ENCODE results near the gene HIVEP2.

HIVEP2 gene

GRCh38 chr6:142886431-142887170 is 58.4 kb downstream of the HIVEP2 start:
- DNase-seq, result no peak

- peak; percentile 50 for DNase-seq
These were observed 59.7 kb downstream of the HIVEP2 start for GRCh38 chr6:142885182-142885867.

GRCh38 chr6:142884214-142885035 is 60.6 kb downstream of the HIVEP2 start:
- DNase-seq, result no peak

DNA sequence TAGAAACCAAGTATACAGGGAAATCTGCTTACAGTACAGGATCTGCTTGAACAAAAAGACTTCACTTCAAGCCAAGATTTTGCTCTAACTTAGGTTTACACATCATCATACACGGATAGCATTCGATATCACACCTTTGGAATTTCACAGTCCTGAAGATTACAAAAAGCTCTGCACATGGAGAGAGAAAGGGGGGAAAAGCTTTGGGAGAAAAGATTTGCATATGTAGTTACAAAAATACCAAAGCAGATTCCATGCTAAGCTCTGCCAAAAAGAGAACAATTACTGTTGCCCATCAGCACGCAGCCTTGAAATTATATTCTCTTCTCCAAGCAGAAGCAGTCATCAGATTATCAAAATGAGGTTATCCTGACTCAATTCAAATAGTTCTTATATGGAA is 62.0 kb downstream of the HIVEP2 start:
- no peak for DNase-seq

- no peak for DNase-seq
These were observed 63.2 kb downstream of the HIVEP2 start for GRCh38 chr6:142881761-142882160.

DNA sequence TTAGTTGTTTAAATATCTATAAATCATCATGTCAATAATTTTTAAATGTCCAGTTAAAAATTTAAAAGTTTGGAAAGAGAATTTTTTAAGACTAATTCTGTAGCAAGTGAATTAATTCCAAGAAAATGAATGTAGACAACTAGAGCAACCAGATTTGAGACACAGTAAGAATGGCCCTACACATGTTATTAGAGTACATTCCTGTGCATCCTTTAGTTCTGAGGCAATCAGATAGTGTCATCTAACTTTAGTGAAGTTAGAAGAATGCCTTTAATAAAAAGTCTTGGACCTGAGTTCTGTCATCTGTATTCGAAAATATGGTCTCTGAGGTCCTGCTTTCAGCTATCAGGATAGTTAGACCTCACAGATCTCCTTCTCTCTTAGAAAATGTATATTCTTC is 63.7 kb downstream of the HIVEP2 start:
- no peak for DNase-seq

DNA sequence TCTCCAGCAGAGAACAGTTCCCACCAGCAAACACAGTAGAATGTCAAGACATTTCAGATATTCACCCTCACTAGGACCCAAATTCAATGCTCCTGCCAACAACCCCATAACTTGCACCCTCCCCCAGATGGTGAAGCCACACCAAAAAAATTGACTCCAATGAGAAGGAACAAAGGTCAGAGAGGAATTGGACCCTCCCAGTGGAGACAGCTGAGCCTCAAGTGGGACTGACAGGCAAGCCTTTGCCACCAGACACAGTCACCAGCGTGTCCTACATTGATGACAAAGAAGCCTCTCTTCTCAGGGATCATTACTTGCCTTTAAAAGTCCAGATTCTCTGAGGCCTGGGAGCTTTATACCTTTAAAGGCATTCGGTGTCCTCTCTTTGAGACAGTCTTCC is 64.8 kb downstream of the HIVEP2 start:
- DNase-seq, result no peak

GRCh38 chr6:142879527-142879926 is 65.4 kb downstream of the HIVEP2 start:
- no peak for DNase-seq

DNA sequence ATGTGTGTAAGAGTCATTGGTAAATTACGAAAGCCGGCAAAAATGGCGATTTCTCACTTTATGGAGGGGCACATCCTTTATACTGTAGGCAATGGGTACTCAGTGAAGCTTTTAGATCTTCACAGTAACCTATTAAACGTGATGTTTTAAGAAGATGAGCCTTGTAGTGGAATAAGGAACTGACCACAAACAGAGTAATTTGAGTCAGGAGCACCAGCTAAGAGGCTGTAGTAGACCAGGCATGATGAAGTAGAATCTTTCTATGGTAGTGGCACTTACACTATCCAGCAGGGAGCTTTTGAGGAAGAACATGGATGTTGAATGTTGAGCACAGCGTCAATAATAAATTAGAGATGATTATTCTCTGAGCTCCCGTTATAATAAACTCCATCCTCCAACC is 65.9 kb downstream of the HIVEP2 start:
- DNase-seq, result no peak

DNA sequence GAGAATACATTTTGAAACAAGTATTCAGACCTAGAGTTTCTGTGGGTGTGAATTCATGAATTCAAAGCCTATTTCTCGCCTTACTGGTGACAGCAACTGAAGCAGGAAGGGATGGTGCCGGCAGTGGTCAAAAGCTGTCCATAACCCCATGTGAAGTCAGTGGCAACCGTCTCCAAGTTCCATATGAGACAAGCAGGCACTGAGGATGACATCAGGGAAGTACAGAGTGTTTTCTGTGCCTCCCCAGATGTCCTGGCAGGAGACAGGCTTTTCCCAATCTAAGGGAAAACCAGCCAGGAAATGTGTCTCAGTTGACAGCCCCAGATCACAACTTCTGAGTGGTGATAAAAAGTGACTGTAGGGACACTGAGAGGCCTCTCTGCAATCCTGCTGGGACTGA is 66.6 kb downstream of the HIVEP2 start:
- no peak for DNase-seq

- no peak for DNase-seq
These were observed 70.3 kb downstream of the HIVEP2 start for GRCh38 chr6:142874676-142875075.

DNA sequence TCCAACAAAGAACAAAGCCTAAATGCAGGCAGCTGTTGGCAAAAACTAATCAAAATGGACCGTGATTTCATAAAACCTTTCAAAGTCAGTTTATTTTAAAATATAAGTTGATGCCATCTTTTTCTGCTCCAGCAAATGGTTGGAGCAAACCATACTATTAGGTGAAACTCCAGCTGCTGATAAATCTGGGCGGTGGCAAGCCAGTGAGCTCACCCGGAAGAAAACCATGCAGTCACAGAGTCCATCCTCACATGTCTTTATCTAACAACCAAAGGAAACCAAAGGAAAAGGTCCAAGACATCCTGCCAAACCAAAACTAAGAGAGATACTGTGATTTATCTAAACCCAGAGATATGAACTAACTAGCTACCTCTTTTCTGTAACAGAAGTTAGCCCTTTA is 72.6 kb downstream of the HIVEP2 start:
- DNase-seq, result no peak

DNA sequence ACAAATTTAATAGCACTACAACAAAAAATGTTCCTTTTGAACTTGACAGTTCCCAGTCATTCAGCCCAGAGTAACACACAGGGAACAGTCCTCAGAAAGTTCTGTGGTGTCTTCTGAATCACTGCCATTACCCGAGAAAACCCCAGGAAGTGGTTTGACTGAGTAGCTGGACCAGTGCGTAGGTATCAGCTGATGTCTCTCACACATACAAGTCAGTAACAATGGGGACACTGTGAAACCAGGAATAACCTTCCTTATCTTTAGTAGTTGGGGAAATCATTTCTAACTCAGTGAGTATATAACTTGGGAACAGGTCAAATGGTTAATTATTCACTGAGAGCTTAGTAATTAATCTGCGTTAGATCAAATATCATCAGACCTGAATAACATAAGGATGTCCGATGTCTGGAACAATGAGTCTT is 73.1 kb downstream of the HIVEP2 start:
- DNase-seq, result no peak

DNA sequence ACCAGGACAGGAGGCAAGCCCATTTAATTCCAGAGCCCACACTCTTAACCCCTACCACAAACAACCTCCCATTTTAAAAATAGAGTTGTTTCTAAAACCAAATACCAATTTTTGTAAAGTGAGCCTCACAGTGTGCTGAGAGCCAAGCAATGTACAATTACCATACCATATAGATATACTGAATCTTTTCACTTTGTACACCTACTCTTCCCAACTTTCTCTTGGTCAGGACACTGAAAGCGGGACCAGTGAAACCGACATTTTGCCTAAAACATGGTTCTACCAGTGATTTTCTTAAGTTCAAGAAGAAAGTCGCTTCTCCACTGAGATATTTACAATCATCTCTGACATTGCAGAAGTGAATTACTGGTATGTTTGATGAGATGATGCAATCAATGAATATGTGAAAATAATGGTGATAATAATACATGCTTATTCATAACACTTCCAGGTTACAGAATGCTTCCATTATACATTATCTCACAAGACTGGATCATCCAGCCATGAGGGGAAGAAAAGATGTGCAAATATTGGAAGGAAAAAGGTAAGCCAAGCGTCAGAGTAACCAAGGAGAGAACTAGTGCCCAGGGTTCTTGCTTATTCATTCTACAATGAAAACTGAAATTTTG is 74.1 kb downstream of the HIVEP2 start:
- DNase-seq, result no peak

DNA sequence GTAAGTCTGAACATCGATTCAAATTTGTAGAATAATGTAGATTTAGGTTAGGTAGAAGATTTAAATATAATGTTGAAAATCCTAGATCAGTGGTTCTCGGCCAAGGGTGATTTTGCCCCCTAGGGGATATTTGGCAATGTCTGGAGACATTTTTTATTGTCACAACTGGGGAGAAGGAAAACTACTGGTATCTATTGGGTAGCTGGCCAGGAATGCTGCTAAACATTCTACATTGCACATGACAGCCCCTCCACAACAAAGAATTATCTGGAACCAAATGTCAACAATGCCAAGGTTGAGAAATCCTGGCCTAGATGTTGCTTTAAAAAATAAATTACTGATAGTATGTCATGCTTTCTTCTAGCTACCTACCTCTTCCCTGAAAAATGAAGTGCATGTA is 76.1 kb downstream of the HIVEP2 start:
- no peak for DNase-seq

DNA sequence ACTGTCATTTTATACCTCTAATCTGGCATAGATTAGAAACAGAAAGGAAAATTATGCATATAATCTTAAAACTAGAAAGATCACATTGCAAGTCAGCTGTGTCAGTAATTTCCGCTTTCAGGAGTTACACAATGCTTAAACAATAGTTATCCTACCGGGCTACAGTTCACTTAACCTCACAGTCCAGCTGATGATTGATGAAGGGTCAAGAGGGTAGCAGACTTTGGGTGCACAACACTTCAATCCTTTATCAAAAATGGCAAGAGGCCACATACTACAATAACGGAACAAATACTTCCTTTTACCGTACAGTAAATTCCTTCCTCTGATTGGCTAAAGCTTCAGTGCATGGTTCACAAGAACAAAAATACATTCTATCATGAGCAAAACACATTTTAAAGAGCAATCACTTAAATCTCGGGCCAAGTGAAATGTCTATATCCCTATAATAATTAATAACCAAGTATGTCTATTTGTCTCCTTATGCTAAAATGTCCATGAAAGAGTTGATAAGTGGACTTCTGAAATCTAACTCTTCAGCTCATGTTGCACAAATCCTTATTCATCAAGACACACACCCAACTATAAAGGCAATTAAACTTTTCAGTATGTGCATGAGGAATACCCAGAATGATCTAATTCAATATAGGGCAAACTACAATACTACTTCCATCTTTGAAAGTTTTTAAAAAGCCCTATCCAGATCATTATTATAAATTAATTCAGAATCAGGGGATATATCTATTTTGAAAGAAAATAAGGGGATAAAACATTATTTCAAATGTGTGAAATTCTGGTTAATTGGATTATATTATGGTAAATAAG is 76.8 kb downstream of the HIVEP2 start:
- DNase-seq, result no peak

DNA sequence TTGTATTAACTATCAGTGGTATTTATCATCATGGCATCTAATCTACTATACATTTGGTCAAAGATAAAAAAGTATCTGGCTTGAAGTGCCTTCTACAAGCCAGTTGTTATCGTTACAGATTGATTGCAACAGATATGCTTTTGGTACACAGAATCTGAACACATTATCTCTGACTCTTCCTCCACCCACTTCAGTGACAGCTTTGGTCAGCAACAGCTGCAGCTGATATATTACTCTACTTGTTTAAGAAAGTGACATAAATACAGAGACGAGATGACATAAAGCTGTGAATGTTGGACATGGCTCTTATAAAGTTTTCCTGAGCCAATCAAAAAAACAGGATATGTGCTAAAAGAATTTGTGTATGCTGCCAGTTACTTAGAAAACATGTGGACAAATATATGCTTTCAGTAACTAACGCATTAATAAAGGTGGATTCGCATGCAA is 77.6 kb downstream of the HIVEP2 start:
- DNase-seq, result no peak

GRCh38 chr6:142863981-142864380 is 81.0 kb downstream of the HIVEP2 start:
- no peak for DNase-seq

DNA sequence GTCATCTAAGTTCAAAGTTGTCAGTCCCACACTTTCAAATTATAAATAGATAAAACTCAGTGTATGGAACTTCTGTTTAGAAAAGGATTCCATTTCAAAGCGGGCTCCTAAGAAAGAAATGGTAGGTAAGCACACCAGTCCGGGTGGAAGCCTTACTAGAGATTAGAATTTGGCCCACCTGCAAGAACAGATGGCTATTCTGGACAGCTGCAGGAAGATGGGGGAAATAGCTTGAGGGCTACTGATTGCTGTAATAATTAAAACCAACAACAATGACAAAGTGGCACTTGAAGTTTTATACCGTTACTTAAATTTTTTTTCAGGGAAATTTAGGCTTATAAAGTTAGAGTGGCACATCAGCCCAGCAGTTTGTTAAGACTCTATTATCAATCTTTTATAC is 83.3 kb downstream of the HIVEP2 start:
- no peak for DNase-seq

- no peak for DNase-seq
These were observed 84.5 kb downstream of the HIVEP2 start for GRCh38 chr6:142860498-142860897.

GRCh38 chr6:142857796-142858555 is 87.0 kb downstream of the HIVEP2 start:
- no peak for DNase-seq
